Fibroblast of lung (primary cell): ENCODE results near the gene CCDC97.

Experiments used
- EZH2 ChIP-seq: IDR thresholded peaks from 2 replicates; pipeline ENCODE4 v1.5.1; 2012; ENCODE audit warnings: low read length, control low read depth, mild to moderate bottlenecking; ENCODE audit errors: missing control alignments
- TF ChIP-seq, protein P1 (sequence below), 2 donors: IDR thresholded peaks in 1 of 2; conservative IDR thresholded peaks in 1 of 2; 1 replicate in 1 of 2; 2 replicates in 1 of 2; pipeline ENCODE4 v1.5.1; 2011 to 2012; ENCODE audit warnings: low read length in 2 of 2, control low read depth in 1 of 2, inconsistent platforms in 1 of 2, low read depth in 1 of 2, mild to moderate bottlenecking in 1 of 2

DNA sequence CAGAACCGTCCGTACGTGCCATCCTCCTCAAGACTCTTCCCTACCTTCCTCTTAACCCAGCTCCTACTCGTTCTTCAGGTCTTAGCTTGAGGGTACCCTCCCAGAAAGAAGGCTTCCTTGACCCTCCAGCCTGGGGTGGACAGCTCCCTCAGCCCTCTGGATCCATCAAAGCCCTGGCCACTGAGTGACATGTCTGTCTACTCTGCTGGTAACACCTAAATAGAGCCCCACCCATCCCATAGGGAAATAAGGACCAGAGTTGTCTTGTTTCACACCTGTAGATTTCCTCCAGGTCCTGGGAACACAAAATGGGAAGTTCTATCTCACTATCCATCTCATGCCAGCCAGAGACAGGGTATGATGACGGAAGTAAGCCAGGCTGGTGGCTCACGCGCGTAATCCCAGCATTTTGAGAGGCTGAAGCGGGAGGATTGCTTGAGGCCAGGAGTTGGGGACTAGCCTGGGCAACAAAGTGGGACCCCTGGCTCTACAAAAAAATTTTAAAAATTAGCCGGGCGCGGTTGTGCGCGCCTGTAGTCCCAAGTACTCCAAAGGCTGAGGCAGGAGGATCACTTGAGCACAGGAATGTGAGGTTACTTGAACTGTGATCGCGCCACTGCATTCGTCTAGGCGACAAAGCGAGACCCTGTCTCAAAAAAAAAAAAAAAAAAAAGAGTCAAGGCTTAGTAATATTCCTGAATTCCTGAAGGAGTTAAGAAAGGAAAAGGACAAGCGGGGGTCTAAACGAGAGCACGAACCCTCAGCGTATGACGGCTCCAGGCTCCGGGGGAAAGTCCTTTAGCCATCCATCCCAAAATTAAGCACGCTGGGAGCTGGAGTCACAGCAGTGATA lies 566 bp upstream of the CCDC97 start:
- TF ChIP-seq, protein P1, sequence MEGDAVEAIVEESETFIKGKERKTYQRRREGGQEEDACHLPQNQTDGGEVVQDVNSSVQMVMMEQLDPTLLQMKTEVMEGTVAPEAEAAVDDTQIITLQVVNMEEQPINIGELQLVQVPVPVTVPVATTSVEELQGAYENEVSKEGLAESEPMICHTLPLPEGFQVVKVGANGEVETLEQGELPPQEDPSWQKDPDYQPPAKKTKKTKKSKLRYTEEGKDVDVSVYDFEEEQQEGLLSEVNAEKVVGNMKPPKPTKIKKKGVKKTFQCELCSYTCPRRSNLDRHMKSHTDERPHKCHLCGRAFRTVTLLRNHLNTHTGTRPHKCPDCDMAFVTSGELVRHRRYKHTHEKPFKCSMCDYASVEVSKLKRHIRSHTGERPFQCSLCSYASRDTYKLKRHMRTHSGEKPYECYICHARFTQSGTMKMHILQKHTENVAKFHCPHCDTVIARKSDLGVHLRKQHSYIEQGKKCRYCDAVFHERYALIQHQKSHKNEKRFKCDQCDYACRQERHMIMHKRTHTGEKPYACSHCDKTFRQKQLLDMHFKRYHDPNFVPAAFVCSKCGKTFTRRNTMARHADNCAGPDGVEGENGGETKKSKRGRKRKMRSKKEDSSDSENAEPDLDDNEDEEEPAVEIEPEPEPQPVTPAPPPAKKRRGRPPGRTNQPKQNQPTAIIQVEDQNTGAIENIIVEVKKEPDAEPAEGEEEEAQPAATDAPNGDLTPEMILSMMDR (conservative IDR thresholded peaks at IDR 0.05 in 1 of 2, IDR thresholded peaks at IDR 0.05 in 1 of 2; ENCODE audit: low read depth in 1 of 2, low read length in 2 of 2) = no peak
- no peak for TF ChIP-seq EZH2
